Right atrium auricular region (tissue), 2 donors: Measurements from ENCODE around the gene JHY. TPM values are rescaled to one million over a fixed set of nuclear protein-coding genes. Genes with fewer than 3 reads are reported as not detected.
A peak's percentile ranks its signal among the peaks of the same experiment; 100 is the strongest.

Experiments used
- DNase-seq: peaks from one replicate; pipeline ENCODE4 v3.0.0-alpha.2; 2019; ENCODE audit warnings: low spot score
- H3K27ac ChIP-seq, 2 donors: fragments of 200-600 bp; sonication (generic); 1 replicate in 1 of 2; 2 replicates in 1 of 2; pipeline ENCODE4 v1.5.1; 2016 to 2019
- H3K27me3 ChIP-seq, 2 donors: fragments of 200-600 bp; sonication (generic); one replicate each; pipeline versions ENCODE4 v1.5.1 to v1.6.0; 2017 to 2019
- H3K36me3 ChIP-seq: fragments of 200-600 bp; sonication (generic); one replicate; pipeline ENCODE4 v1.5.1; 2016
- H3K4me1 ChIP-seq, 2 donors: fragments of 200-600 bp; sonication (generic); one replicate each; pipeline versions ENCODE4 v1.5.1 to v1.6.0; 2017 to 2019
- H3K4me3 ChIP-seq, 2 donors: fragments of 200-600 bp; sonication (generic); 1 replicate in 1 of 2; 2 replicates in 1 of 2; pipeline ENCODE4 v1.5.1; 2017 to 2019; ENCODE audit warnings: mild to moderate bottlenecking in 1 of 2, moderate library complexity in 1 of 2
- H3K9me3 ChIP-seq, 2 donors: fragments of 200-600 bp; sonication (generic); one replicate each; pipeline ENCODE4 v1.5.1; 2019
- CTCF ChIP-seq, 2 donors: fragments of 200-600 bp; sonication (generic); IDR thresholded peaks; one replicate each; pipeline ENCODE4 v1.5.1; 2019; ENCODE audit warnings: antibody characterized with exemption in 2 of 2
- total RNA-seq, 2 donors: library from RNA; depleted of rRNA; stranded (reverse); fragments of >200 nt; gene quantifications; one replicate each; pipeline ENCODE4 v1.1.0, GENCODE V29; 2016

The JHY gene
- total RNA-seq, 2 donors from 2014 or later: 3.5 TPM

GRCh38 chr11:122984186-122985011, 101.8 kb downstream of the JHY start:
- Histone ChIP-seq H3K27ac (no peak overlapping the region), H3K9me3 (no peaks in the 10 kb centered on the region), H3K4me3 (peak overlapping the region; percentile 38 to 60), H3K27me3 (peaks cover 30 to 31% of the 10 kb centered on the region in 2 donors), H3K36me3 (no peaks in the 10 kb centered on the region), H3K4me1 (peaks cover 0 to 14% of the 10 kb centered on the region in 2 donors)
- TF ChIP-seq CTCF (IDR thresholded peaks at IDR 0.05): no peak
- no peak for DNase-seq

DNA sequence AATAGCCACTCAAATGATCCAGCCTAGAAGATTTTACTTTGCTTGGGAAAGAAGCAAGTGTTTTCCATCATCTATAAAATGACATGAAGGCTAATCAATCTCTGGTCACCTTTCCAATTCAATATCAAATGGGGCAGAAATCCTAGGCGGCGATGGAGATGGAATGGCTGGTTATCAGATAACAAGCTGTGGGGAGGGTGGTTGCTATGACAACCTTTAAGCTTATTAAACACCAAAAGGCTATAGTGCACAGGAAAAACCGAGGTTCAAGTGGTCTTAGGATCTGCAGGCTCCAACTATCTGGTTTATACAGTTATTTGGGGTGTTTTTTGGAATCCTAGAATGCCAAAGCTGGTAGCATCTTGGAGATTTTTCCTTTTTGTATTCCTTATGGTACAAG, 113.0 kb downstream of the JHY start:
- Histone ChIP-seq H3K4me1 (no peaks in the 10 kb centered on the region), H3K27ac (no peak overlapping the region), H3K9me3 (no peaks in the 10 kb centered on the region), H3K36me3 (no peaks in the 10 kb centered on the region), H3K4me3 (no peak overlapping the region), H3K27me3 (no peaks in the 10 kb centered on the region)
- TF ChIP-seq CTCF (IDR thresholded peaks at IDR 0.05): no peak
- DNase-seq: no peak

DNA sequence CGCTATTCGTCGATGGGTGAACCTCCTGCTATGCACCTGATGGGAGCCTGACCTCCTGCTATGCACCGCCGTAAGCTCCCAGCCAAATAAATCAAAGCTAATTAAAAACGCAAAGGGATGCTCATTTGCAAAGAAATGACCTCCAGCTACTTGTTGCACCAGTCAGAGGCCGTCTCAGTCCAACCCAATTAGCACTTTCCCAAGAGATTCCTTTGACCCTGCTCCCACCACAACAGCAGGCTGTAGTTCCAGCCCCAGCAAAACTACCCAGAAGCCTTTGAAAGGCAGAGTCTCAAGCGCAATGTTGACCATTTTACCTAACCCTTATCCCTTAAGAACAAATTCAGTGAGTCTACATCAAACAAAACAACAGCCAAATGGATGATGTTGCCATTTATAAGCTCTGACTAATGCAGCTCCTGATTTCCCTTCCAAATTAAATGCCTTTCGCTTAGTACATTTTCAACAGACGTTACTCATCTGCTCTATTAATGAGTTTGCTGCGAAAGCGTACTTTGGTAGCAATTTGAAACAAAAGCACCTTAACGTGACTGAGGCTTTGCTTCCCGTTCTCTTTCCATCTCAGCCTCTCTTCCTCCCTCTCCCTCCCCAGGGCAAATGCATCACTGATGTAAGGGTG, 116.3 kb downstream of the JHY start:
- no peaks in the 10 kb centered on the region for H3K36me3 ChIP-seq
- H3K27me3 ChIP-seq: no peaks in the 10 kb centered on the region
- no peak for DNase-seq

DNA sequence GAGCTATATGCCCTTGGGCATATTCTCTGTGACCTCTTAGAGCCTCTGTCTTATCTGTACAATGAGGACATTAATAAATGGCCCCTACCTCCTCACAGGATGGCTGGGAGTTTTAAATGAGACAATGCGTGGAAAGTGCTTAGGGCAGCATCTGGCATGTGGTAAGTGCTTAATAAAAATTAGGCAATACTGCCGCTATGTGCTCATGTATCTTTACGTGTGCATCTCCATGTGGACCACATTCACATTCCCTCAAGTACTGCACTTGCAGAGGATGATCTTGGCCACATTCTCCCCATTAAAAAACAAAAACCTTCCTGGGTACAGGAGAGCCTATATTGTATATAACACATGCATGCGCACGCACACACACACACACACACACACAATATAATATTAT, 118.2 kb downstream of the JHY start:
- Histone ChIP-seq H3K4me3 (no peak overlapping the region), H3K27ac (no peak overlapping the region), H3K9me3 (no peaks in the 10 kb centered on the region), H3K36me3 (no peaks in the 10 kb centered on the region), H3K27me3 (no peaks in the 10 kb centered on the region), H3K4me1 (no peaks in the 10 kb centered on the region)
- no peak for DNase-seq
- TF ChIP-seq CTCF (IDR thresholded peaks at IDR 0.05): no peak

More for the DNA sequence above, 116.3 kb downstream of the JHY start:
- Histone ChIP-seq H3K4me3 (no peak overlapping the region), H3K27ac (no peak overlapping the region), H3K4me1 (no peaks in the 10 kb centered on the region), H3K9me3 (no peaks in the 10 kb centered on the region)
- no peak for TF ChIP-seq CTCF (IDR thresholded peaks at IDR 0.05)

DNA sequence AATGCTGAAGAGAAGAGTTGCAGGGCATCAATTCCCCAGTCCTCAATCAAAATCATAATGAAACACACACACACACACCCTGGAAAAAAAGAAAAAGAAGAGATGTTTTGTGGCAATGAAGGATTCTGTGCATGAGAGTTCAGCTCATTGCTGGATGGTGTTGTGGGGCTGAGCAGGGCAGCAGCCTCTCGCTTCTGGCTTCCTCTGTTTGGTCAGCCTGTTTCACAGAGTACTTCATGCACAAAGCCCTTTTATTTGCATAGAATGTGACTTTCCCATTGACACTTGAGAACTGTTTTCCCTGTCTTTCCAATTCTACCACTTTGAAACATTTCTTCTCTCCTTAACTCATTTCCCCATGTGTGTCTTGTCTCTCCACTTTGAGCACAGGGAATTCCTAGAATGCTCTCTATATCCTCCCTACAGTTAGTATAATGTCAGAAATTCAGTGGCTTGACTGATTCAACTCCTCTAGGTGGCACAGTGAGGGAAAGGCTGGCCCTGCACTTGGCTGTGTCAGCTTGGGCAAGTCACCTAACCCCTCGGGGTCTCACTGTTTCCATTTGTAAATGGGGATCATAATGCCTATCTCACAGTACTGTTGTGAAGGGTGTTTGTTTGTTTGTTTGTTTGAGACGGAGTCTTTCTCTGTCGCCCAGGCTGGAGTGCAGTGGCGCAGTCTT, 124.4 kb downstream of the JHY start:
- Histone ChIP-seq H3K36me3 (no peaks in the 10 kb centered on the region), H3K9me3 (no peaks in the 10 kb centered on the region), H3K27me3 (no peaks in the 10 kb centered on the region), H3K27ac (no peak overlapping the region), H3K4me1 (no peaks in the 10 kb centered on the region), H3K4me3 (no peak overlapping the region)
- no peak for TF ChIP-seq CTCF (IDR thresholded peaks at IDR 0.05)
- no peak for DNase-seq

Other genes starting within 250 kb of the JHY start
- gene UBASH3B, start 227.0 kb upstream of the JHY start, total RNA-seq: 1 to 10 TPM; 1.7 to 1.8 TPM
- under 1 TPM in 1 of 2 donors, not detected in 1; 0.24 TPM for gene CRTAM, start 44.3 kb upstream of the JHY start, total RNA-seq
- not detected for gene BSX, start 99.1 kb downstream of the JHY start, total RNA-seq
- gene HSPA8, start 179.4 kb downstream of the JHY start, total RNA-seq: 100 to 1,000 TPM; 672 to 817 TPM